HG02623 (cell line): ENCODE data around the gene OR6C74.

ENCODE experiments used
- ATAC-seq: cut with Tn5 transposase; IDR thresholded peaks from one replicate; pipeline ENCODE4 v1.9.1; 2021; ENCODE audit warnings: moderate library complexity; ENCODE audit not compliant: unreplicated experiment

The OR6C74 gene

GRCh38 chr12:55244309-55244708, at the start of gene OR6C74:
Gene OR6C74 (plus strand): TSS chr12:55244609. CDS start chr12:55247288, 2,679 bp downstream.
- no peak for ATAC-seq

DNA sequence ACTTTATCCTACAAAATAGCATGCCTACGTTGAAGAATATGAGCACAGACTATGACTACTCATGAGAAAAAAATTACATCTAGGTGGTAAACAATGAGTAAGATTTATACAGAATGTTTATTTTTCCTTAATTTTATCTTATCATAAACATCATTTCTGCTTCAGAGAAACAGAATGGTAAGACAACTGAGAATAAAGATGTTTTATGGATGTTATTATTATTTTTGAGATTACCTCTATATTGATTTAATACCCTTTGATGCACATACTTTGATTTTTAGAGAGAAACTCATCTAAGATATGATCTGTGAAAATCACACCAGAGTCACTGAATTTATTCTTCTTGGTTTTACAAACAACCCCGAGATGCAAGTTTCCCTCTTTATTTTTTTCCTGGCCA, 23.7 kb upstream of the OR6C74 start, which contains the start of gene OR10A7:
Gene OR10A7, plus strand, starts transcription at position 301 of the 400 bp plus-strand sequence. Its CDS starts 0 bp downstream, at position 301.
- no peak for ATAC-seq

GRCh38 chr12:55226523-55226922, 17.9 kb upstream of the OR6C74 start:
- ATAC-seq: no peak

DNA sequence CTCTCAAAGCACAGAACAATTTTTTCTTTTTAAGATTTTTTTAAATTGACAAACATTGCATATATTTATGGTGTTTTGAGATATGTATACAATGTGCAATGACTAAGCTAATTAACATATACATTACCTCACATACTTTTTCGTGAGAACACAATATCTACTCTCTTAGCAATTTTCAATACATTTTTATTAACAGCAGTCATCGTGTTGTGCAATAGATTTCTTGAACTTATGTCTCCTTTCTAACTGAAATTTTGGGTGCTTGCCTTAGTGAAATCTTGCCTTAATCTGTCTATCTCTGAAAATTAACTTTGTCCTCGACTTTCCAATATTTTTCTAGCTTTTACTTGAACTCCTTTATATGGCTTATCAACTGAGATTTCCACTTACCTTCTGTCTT, 16.8 kb upstream of the OR6C74 start:
- no peak for ATAC-seq

DNA sequence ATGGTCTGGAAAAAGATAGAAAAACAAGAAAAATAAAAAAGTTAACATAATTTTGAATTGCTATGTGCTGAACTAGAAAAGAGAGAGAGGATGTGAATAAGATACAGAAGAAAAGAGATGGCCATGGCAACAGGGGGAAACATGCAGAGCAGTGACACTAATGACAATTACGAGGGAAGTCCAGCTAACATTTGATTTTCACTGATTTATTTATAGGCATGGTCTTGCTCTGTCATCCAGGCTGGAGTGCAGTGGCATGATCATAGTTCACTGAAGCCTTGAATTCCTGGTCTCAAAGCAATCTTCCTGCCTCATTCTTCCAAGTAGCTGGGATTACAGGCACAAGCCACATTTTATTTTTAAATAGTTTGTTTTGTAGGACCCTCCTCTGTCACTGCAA, 1.8 kb downstream of the OR6C74 start:
- no peak for ATAC-seq

DNA sequence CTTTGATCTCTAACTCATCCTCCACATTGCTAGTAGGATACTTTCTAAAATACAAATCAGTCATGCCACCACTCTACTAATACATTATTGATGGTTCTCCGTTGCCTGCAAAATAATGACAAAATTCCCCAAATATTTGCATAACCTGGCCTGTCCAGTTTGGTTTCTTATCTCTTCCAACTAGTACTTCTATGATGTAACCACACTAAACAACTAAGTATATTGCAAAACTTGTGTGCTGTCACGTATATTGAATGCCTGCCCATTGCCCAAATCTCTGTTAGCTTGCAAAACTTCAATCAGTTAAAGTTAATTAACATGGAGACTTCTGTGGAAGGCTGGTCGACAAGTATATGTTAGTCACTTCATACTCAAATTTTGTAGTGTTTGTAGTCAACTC, 6.5 kb downstream of the OR6C74 start:
- ATAC-seq: no peak

DNA sequence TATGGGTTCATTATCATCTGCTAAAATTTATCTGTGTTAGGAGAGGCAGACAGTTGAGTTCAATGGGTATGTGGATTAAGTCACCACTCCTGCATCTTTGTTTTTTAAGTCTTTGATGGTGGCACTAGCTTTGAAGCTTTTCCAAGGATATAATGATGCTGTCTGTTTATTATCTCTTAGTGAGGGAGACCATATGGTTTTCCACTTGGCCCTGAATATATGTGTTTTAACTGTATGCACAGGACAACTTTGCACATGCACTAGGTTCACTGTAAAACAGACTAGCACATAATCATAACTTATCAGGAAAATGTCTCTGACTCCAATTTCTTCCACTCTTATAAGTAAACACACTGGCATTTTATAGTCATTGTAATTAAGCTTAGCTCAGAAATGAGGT, 8.9 kb downstream of the OR6C74 start:
- no peak for ATAC-seq

DNA sequence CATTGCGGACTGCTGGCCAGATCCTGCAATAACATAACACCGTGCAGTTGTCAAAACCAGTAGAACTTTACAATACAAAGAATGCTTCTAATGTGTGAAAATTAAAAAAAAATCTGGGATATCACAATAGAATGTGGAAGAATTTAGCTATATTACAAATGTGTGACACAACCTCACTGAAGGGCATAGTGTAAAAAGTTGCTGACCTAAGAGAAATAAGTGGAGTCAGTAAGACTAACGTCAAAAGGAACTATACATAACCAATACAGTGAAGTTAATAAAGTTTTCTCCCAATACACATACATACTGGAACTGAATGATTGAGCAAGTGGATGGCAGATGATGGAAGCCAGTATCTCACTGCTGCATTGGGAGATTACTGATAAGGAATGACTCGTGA, 12.4 kb downstream of the OR6C74 start:
- ATAC-seq: no peak

DNA sequence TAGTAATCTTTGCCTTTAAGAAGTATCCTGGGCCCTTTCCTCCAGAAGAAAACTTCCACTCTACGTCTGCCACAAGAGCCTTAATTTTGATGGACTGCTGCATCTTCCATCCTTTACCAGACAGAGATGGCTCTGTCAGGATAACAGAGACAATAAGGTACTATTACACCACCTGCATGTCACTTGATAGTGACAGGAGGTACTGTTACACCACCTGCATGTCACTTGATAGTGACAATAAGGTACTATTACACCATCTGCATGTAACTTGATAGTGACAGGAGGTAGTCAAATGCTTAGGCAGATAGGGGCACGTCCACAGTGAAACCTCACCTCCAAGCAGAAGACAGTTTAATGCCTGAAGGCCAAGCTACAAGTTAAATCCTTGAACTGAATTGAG, 13.9 kb downstream of the OR6C74 start:
- no peak for ATAC-seq

DNA sequence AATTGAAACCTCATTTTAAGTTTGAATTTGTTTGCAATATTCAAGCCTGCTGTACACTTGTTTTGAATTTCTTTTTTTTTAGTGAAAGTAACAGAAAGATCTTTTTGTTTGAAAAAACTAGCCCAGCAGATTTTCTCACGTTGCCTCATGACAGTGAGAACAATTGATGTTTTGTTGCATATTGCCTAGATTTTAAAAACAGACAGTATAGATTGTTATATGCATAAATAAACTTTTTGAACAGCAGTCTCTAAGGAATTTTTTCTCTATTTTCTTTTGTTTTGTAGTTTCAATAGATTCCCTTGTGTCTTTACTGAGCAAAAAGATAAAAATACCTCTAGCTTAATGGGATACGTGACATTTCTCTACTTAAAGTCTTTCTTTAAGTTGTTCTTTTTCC, 36.6 kb downstream of the OR6C74 start:
- no peak for ATAC-seq

- no peak for ATAC-seq
Observed at GRCh38 chr12:55289999-55290398, 45.6 kb downstream of the OR6C74 start.
